Activated B cell treated with CpG ODN at 0.5 μM for 24 hours (primary cell): ENCODE measurements around the gene ELL2. TPM values are rescaled to one million over a fixed set of nuclear protein-coding genes. Genes with fewer than 3 reads are reported as not detected.

Source experiments
- ATAC-seq: fragments of 200-7000 bp; cut with Tn5 transposase; one replicate; pipeline ENCODE4 v1.10.0; 2021; ENCODE audit warnings: low read depth, mild to moderate bottlenecking, moderate library complexity
- CTCF ChIA-PET: fragments of 350-600 bp; sonication (Branson Sonifier 250); formaldehyde crosslinking; loops from one replicate; lab custom pipeline; 2021; ENCODE audit warnings: antibody characterized with exemption; lab: Charles Lee
- POLR2A ChIA-PET: fragments of 350-600 bp; sonication (Branson Sonifier 250); formaldehyde crosslinking; loops from one replicate; lab custom pipeline; 2021; ENCODE audit warnings: antibody characterized with exemption; lab: Charles Lee
- DNase-seq: peaks from one replicate; pipeline ENCODE4 v3.0.0; 2022
- H3K27ac Mint-ChIP-seq: one replicate; pipeline ENCODE4 v1.8.0; 2020; ENCODE audit warnings: mixed read lengths
- H3K27me3 Mint-ChIP-seq: one replicate; pipeline ENCODE4 v1.8.0; 2021; ENCODE audit warnings: mixed read lengths
- H3K36me3 Mint-ChIP-seq: one replicate; pipeline ENCODE4 v1.8.0; 2021; ENCODE audit warnings: low read depth, mixed read lengths
- H3K4me1 Mint-ChIP-seq: one replicate; pipeline ENCODE4 v1.8.0; 2021; ENCODE audit warnings: mixed read lengths
- H3K4me3 Mint-ChIP-seq: one replicate; pipeline ENCODE4 v1.8.0; 2020; ENCODE audit warnings: mild to moderate bottlenecking, mixed read lengths
- H3K9me3 Mint-ChIP-seq: one replicate; pipeline ENCODE4 v1.8.0; 2020; ENCODE audit warnings: mixed read lengths
- CTCF ChIP-seq: fragments of 200-600 bp; IDR thresholded peaks from one replicate; pipeline ENCODE4 v1.8.0; 2022; ENCODE audit warnings: antibody characterized with exemption, mild to moderate bottlenecking
- intact Hi-C: fragments of 100-400 bp; cut with micrococcal nuclease; formaldehyde crosslinking; loops from one replicate; pipeline ENCODE4 v1.15.1; 2024
- total RNA-seq: library from RNA; stranded (reverse); gene quantifications from 2 replicates; pipeline ENCODE4 v1.2.3, GENCODE V29; 2022

ELL2 gene
- total RNA-seq, 1 donor from 2014 or later = 56.0 TPM

GRCh38 chr5:95966005-95966404 lies 4.4 kb upstream of the ELL2 start:
- no peak overlapping the region for H3K27ac Mint-ChIP-seq
- no peaks in the 10 kb centered on the region for H3K27me3 Mint-ChIP-seq
- H3K9me3 Mint-ChIP-seq = peaks cover 5% of the 10 kb centered on the region
- intact Hi-C loops = no loop called here
- peaks cover 10% of the 10 kb centered on the region for H3K4me1 Mint-ChIP-seq
- ATAC-seq (no peak), DNase-seq (no peak)
- no peak overlapping the region for H3K4me3 Mint-ChIP-seq
- H3K36me3 Mint-ChIP-seq = peaks cover 5% of the 10 kb centered on the region
- CTCF ChIA-PET = no interaction called here
- no peak for TF ChIP-seq CTCF
- POLR2A ChIA-PET = no interaction called here

GRCh38 chr5:95963650-95964410 lies 2.2 kb upstream of the ELL2 start:
- Mint-ChIP-seq H3K4me3 (no peak overlapping the region), H3K4me1 (peaks cover 31% of the 10 kb centered on the region), H3K27me3 (no peaks in the 10 kb centered on the region), H3K27ac (no peak overlapping the region), H3K9me3 (no peaks in the 10 kb centered on the region), H3K36me3 (peaks cover 24% of the 10 kb centered on the region)
- intact Hi-C loops = loop anchor here (5.0 kb wide), 2 partner anchors 157 to 182 kb away; no protein-coding TSS in a partner anchor
- ATAC-seq (no peak), DNase-seq (no peak)
- ChIA-PET CTCF (no interaction called here), POLR2A (no interaction called here)
- no peak for TF ChIP-seq CTCF

GRCh38 chr5:95962785-95963184 lies 1.1 kb upstream of the ELL2 start:
- H3K27me3 Mint-ChIP-seq = no peaks in the 10 kb centered on the region
- peaks cover 41% of the 10 kb centered on the region for H3K4me1 Mint-ChIP-seq
- ATAC-seq (no peak), DNase-seq (no peak)
- ChIA-PET POLR2A (interaction anchor here (2.4 to 3.8 kb wide), 3 partner anchors 35 to 92 kb away, joined by 5 to 26 read pairs (median 17); no protein-coding TSS in a partner anchor), CTCF (no interaction called here)
- no peak for TF ChIP-seq CTCF
- peak overlapping the region; percentile 97 for H3K27ac Mint-ChIP-seq
- peak overlapping the region; percentile 96 for H3K4me3 Mint-ChIP-seq
- intact Hi-C loops = loop anchor here (1.0 to 5.0 kb wide), 3 partner anchors 103 to 180 kb away; no protein-coding TSS in a partner anchor
- H3K36me3 Mint-ChIP-seq = peaks cover 30% of the 10 kb centered on the region
- H3K9me3 Mint-ChIP-seq = no peaks in the 10 kb centered on the region

GRCh38 chr5:95962475-95962773 lies 773 bp upstream of the ELL2 start:
- Mint-ChIP-seq H3K9me3 (no peaks in the 10 kb centered on the region), H3K27ac (peak overlapping the region; percentile 97), H3K27me3 (no peaks in the 10 kb centered on the region), H3K4me1 (peaks cover 45% of the 10 kb centered on the region), H3K36me3 (peaks cover 30% of the 10 kb centered on the region), H3K4me3 (peak overlapping the region; percentile 96)
- POLR2A ChIA-PET = interaction anchor here (2.1 to 3.8 kb wide), 4 partner anchors 34 to 315 kb away, joined by 5 to 26 read pairs (median 12); partner anchors contain the start of gene RFESD
- ATAC-seq (no peak), DNase-seq (no peak)
- CTCF ChIA-PET = no interaction called here
- intact Hi-C loops = loop anchor here (1.0 to 5.0 kb wide), 3 partner anchors 103 to 180 kb away; no protein-coding TSS in a partner anchor
- TF ChIP-seq CTCF = no peak
